SK-N-DZ (cell line): ENCODE results near the gene SMLR1.
A peak's percentile ranks its signal among the peaks of the same experiment; 100 is the strongest.

Experiments used
- DNase-seq: peaks from one replicate; pipeline ENCODE4 v3.0.0-alpha.2; 2015; ENCODE audit warnings: low spot score

SMLR1 gene

GRCh38 chr6:130849594-130849993 lies 22.4 kb downstream of the SMLR1 start:
- no peak for DNase-seq

GRCh38 chr6:130851026-130851425 lies 23.8 kb downstream of the SMLR1 start:
- DNase-seq, result no peak

GRCh38 chr6:130852844-130853554 lies 25.8 kb downstream of the SMLR1 start:
- no peak for DNase-seq

- no peak for DNase-seq
These were observed 26.5 kb downstream of the SMLR1 start for GRCh38 chr6:130853555-130854183.

GRCh38 chr6:130858054-130858453 lies 30.8 kb downstream of the SMLR1 start:
- no peak for DNase-seq

- no peak for DNase-seq
These were observed 31.4 kb downstream of the SMLR1 start for GRCh38 chr6:130858498-130859160.

GRCh38 chr6:130859161-130859867 lies 32.1 kb downstream of the SMLR1 start:
- DNase-seq, result no peak

- DNase-seq, result no peak
These were observed 35.2 kb downstream of the SMLR1 start for GRCh38 chr6:130862370-130862769.

- no peak for DNase-seq
These were observed 36.4 kb downstream of the SMLR1 start for GRCh38 chr6:130863415-130864230.

- no peak for DNase-seq
These were observed 37.1 kb downstream of the SMLR1 start for GRCh38 chr6:130864344-130864743.

GRCh38 chr6:130865793-130866192 lies 38.6 kb downstream of the SMLR1 start:
- DNase-seq, result no peak

GRCh38 chr6:130869681-130870080 lies 42.5 kb downstream of the SMLR1 start:
- DNase-seq, result no peak

- no peak for DNase-seq
These were observed 43.1 kb downstream of the SMLR1 start for GRCh38 chr6:130870179-130870880.

GRCh38 chr6:130872250-130873095 lies 45.3 kb downstream of the SMLR1 start:
- peak; percentile 43 for DNase-seq

- no peak for DNase-seq
These were observed 46.5 kb downstream of the SMLR1 start for GRCh38 chr6:130873746-130874145.

- DNase-seq, result no peak
These were observed 52.6 kb downstream of the SMLR1 start for GRCh38 chr6:130879826-130880225.

GRCh38 chr6:130882370-130882769 lies 55.2 kb downstream of the SMLR1 start:
- DNase-seq, result no peak

GRCh38 chr6:130885392-130886192 lies 58.4 kb downstream of the SMLR1 start:
- peak; percentile 72 for DNase-seq
